Right atrium auricular region (tissue), 2 donors: ENCODE data around the gene C2CD2. TPM values are rescaled to one million over a fixed set of nuclear protein-coding genes. Genes with fewer than 3 reads are reported as not detected.

Source experiments
- DNase-seq: peaks from one replicate; pipeline ENCODE4 v3.0.0-alpha.2; 2019; ENCODE audit warnings: low spot score
- H3K27ac ChIP-seq, 2 donors: fragments of 200-600 bp; sonication (generic); 1 replicate in 1 of 2; 2 replicates in 1 of 2; pipeline ENCODE4 v1.5.1; 2016 to 2019
- H3K27me3 ChIP-seq, 2 donors: fragments of 200-600 bp; sonication (generic); one replicate each; pipeline versions ENCODE4 v1.5.1 to v1.6.0; 2017 to 2019
- H3K36me3 ChIP-seq: fragments of 200-600 bp; sonication (generic); one replicate; pipeline ENCODE4 v1.5.1; 2016
- H3K4me1 ChIP-seq, 2 donors: fragments of 200-600 bp; sonication (generic); one replicate each; pipeline versions ENCODE4 v1.5.1 to v1.6.0; 2017 to 2019
- H3K4me3 ChIP-seq, 2 donors: fragments of 200-600 bp; sonication (generic); 1 replicate in 1 of 2; 2 replicates in 1 of 2; pipeline ENCODE4 v1.5.1; 2017 to 2019; ENCODE audit warnings: mild to moderate bottlenecking in 1 of 2, moderate library complexity in 1 of 2
- H3K9me3 ChIP-seq, 2 donors: fragments of 200-600 bp; sonication (generic); one replicate each; pipeline ENCODE4 v1.5.1; 2019
- CTCF ChIP-seq, 2 donors: fragments of 200-600 bp; sonication (generic); IDR thresholded peaks; one replicate each; pipeline ENCODE4 v1.5.1; 2019; ENCODE audit warnings: antibody characterized with exemption in 2 of 2
- total RNA-seq, 2 donors: library from RNA; depleted of rRNA; stranded (reverse); fragments of >200 nt; gene quantifications; one replicate each; pipeline ENCODE4 v1.1.0, GENCODE V29; 2016

The C2CD2 gene
- total RNA-seq, 2 donors from 2014 or later: 8.6 to 9.1 TPM

DNA sequence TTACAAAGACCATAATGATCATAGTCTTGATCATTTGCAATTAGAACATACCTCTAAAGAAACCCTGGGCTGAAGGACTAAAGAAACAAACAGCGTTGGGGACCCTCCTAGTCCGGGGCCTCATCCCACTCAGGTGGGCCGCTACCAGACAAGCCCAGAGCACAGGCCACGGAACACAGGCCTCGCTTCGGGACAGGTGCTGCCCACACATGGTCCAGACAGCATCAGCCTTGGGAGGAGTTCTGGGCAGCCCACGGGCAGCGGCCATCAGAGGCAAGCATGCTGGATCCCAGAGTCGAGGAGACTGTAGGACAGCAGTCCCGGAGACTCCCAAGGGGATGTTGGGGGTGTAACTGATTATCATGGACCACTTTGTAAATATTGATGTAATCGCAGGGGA is 4.9 kb downstream of the C2CD2 start:
- H3K27ac ChIP-seq: no peak overlapping the region
- no peaks in the 10 kb centered on the region for H3K36me3 ChIP-seq
- H3K4me3 ChIP-seq: no peak overlapping the region
- DNase-seq: no peak
- no peaks in the 10 kb centered on the region for H3K9me3 ChIP-seq
- TF ChIP-seq CTCF (IDR thresholded peaks at IDR 0.05): no peak
- peaks cover 0 to 43% of the 10 kb centered on the region in 2 donors for H3K4me1 ChIP-seq
- H3K27me3 ChIP-seq: no peaks in the 10 kb centered on the region

DNA sequence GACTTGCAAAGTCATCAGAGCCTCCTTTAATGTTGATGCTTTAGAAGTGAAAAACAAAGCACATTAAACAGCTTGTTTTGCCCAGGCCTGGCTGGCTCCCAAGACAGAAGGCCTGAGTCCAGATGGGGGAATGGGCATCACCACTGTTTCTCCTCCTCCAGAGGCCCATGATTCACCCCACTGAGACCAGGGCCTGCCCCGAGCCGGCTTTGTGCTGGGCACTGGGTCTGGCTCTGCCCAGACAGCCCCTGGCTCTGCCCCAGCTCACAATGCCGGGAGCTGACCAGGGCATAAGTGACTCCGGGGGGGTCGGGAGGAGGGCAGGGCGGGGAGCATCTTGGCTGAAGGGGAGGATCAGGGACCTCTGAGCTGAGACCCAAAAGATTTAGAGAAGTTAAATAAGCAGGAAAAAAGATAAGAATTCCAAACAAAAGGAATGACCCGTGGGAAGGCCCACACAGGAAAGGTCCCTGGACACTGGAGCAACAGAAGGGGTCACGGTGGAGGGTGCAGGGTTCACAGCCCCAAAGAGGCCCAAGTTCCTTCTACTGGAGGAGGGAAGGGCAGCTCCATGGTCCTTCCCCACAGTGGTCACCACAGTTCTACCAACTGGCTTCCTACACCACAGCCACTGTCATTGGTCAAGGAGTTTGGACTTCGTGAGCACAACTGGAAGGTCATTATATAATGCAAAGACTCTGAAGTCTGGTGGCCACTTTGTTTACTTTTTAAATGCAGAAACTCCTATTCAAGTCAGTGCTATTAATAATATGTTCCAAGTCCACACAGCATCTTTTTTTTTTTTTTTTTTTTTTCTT is 5.5 kb downstream of the C2CD2 start:
- Histone ChIP-seq H3K9me3 (no peaks in the 10 kb centered on the region), H3K27me3 (no peaks in the 10 kb centered on the region), H3K4me3 (no peak overlapping the region), H3K27ac (peak overlapping the region; percentile 19 to 42), H3K4me1 (peaks cover 0 to 42% of the 10 kb centered on the region in 2 donors), H3K36me3 (no peaks in the 10 kb centered on the region)
- no peak for TF ChIP-seq CTCF (IDR thresholded peaks at IDR 0.05)
- no peak for DNase-seq

- no peak for DNase-seq
- no peak for TF ChIP-seq CTCF (IDR thresholded peaks at IDR 0.05)
Measured at GRCh38 chr21:41945982-41946381, 7.8 kb downstream of the C2CD2 start.

GRCh38 chr21:41943851-41944250 is 10.0 kb downstream of the C2CD2 start:
- Histone ChIP-seq H3K9me3 (no peaks in the 10 kb centered on the region), H3K36me3 (no peaks in the 10 kb centered on the region), H3K4me3 (no peak overlapping the region), H3K27me3 (no peaks in the 10 kb centered on the region), H3K27ac (no peak overlapping the region), H3K4me1 (peaks cover 0 to 14% of the 10 kb centered on the region in 2 donors)
- DNase-seq: no peak
- no peak for TF ChIP-seq CTCF (IDR thresholded peaks at IDR 0.05)

More at GRCh38 chr21:41945982-41946381, 7.8 kb downstream of the C2CD2 start:
- Histone ChIP-seq H3K27me3 (no peaks in the 10 kb centered on the region), H3K9me3 (no peaks in the 10 kb centered on the region), H3K36me3 (no peaks in the 10 kb centered on the region), H3K4me1 (peaks cover 0 to 21% of the 10 kb centered on the region in 2 donors), H3K27ac (no peak overlapping the region), H3K4me3 (no peak overlapping the region)

DNA sequence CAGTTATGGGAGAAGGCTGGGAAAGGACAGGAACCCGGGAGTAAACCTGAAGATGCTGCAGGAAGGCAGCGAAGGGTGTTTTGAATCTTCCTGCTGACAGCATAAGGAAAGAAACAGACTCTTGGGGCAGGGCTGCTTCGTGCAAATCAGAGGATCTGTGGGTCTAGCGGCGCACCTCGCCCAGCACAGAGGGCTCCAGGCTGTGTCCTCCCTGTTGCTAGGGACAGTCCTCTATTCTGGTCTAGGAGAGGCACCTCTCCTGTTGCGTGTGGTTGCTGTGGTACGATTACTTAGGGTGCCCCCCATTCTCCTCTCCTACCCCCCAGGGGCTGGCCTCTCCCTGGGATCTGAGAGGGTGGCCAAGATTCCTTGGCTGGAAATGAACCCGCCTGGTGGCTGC is 11.4 kb downstream of the C2CD2 start:
- Histone ChIP-seq H3K4me1 (peaks cover 0 to 2% of the 10 kb centered on the region in 2 donors), H3K9me3 (no peaks in the 10 kb centered on the region), H3K36me3 (no peaks in the 10 kb centered on the region), H3K4me3 (no peak overlapping the region), H3K27me3 (no peaks in the 10 kb centered on the region), H3K27ac (no peak overlapping the region)
- TF ChIP-seq CTCF (IDR thresholded peaks at IDR 0.05): no peak
- no peak for DNase-seq
